Thoracic aorta (tissue), 2 donors: ENCODE results near the gene TTC39C. TPM values are rescaled to one million over a fixed set of nuclear protein-coding genes. Genes with fewer than 3 reads are reported as not detected.

Experiments used
- ATAC-seq: fragments of 150-250 bp; one replicate; pipeline ENCODE4 v1.8.0; 2017; ENCODE audit warnings: low read depth; ENCODE audit not compliant: insufficient number of reproducible peaks, low FRiP score
- DNase-seq: peaks from one replicate; pipeline ENCODE4 v3.0.0-alpha.2; 2020; ENCODE audit warnings: low spot score
- H3K27ac ChIP-seq, 2 donors: fragments of 200-600 bp; sonication (generic); 1 replicate in 1 of 2; 2 replicates in 1 of 2; pipeline ENCODE4 v1.5.1; 2016; ENCODE audit warnings: mild to moderate bottlenecking in 2 of 2, moderate library complexity in 2 of 2
- H3K27me3 ChIP-seq: fragments of 200-600 bp; sonication (generic); replicated peaks from 2 replicates; pipeline ENCODE4 v1.6.0; 2016; ENCODE audit warnings: mild to moderate bottlenecking; ENCODE audit not compliant: insufficient read depth
- H3K36me3 ChIP-seq: fragments of 200-600 bp; sonication (generic); one replicate; pipeline ENCODE4 v1.5.1; 2016
- H3K4me1 ChIP-seq, 2 donors: fragments of 200-600 bp; sonication (generic); 1 replicate in 1 of 2; 2 replicates in 1 of 2; pipeline versions ENCODE4 v1.5.1 to v1.6.0; 2016; ENCODE audit warnings: low read depth in 2 of 2, mild to moderate bottlenecking in 1 of 2; ENCODE audit not compliant: control insufficient read depth in 1 of 2
- H3K4me3 ChIP-seq: fragments of 200-600 bp; sonication (generic); 2 replicates; pipeline ENCODE4 v1.5.1; 2016; ENCODE audit warnings: mild to moderate bottlenecking
- H3K9me3 ChIP-seq: fragments of 200-600 bp; sonication (generic); 2 replicates; pipeline ENCODE4 v1.5.1; 2016
- total RNA-seq, 2 donors: library from RNA; depleted of rRNA; stranded (reverse); fragments of >200 nt; gene quantifications; one replicate each; pipeline versions ENCODE4 v1.1.0 to v1.2.3, GENCODE V29; 2016
- TF ChIP-seq, protein P1 (sequence below): fragments of 200-600 bp; sonication (generic); IDR thresholded peaks from one replicate; pipeline ENCODE4 v1.5.1; 2019; ENCODE audit warnings: antibody characterized with exemption

Gene TTC39C
- total RNA-seq, 2 donors from 2014 or later, result 13.5 to 23.4 TPM

DNA sequence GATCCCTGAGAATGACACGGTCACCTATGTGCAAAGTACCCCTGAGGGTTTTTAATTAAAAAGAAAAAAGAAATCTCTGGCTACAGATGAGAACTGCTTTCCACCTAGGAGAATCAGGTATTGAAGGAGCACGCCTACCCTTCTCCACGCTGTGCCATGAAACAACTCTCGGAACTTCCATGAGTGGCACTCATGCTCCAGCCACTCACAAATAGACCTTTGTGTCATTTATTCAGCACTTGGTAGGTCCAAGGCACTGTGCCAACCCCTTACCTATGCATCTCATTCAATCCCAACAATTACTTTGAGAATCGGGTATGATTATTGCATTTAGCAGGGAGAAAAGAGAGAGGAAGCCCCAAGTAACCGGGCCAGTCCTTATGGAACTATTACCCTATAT lies 44.9 kb upstream of the TTC39C start:
- ATAC-seq (no peak), DNase-seq (no peak)
- TF ChIP-seq, protein P1, sequence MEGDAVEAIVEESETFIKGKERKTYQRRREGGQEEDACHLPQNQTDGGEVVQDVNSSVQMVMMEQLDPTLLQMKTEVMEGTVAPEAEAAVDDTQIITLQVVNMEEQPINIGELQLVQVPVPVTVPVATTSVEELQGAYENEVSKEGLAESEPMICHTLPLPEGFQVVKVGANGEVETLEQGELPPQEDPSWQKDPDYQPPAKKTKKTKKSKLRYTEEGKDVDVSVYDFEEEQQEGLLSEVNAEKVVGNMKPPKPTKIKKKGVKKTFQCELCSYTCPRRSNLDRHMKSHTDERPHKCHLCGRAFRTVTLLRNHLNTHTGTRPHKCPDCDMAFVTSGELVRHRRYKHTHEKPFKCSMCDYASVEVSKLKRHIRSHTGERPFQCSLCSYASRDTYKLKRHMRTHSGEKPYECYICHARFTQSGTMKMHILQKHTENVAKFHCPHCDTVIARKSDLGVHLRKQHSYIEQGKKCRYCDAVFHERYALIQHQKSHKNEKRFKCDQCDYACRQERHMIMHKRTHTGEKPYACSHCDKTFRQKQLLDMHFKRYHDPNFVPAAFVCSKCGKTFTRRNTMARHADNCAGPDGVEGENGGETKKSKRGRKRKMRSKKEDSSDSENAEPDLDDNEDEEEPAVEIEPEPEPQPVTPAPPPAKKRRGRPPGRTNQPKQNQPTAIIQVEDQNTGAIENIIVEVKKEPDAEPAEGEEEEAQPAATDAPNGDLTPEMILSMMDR, result no peak
- Histone ChIP-seq H3K27ac (no peak overlapping the region), H3K4me1 (peaks cover 0 to 11% of the 10 kb centered on the region in 2 donors), H3K9me3 (no peaks in the 10 kb centered on the region), H3K4me3 (no peak overlapping the region), H3K27me3 (no peaks in the 10 kb centered on the region), H3K36me3 (no peaks in the 10 kb centered on the region)

DNA sequence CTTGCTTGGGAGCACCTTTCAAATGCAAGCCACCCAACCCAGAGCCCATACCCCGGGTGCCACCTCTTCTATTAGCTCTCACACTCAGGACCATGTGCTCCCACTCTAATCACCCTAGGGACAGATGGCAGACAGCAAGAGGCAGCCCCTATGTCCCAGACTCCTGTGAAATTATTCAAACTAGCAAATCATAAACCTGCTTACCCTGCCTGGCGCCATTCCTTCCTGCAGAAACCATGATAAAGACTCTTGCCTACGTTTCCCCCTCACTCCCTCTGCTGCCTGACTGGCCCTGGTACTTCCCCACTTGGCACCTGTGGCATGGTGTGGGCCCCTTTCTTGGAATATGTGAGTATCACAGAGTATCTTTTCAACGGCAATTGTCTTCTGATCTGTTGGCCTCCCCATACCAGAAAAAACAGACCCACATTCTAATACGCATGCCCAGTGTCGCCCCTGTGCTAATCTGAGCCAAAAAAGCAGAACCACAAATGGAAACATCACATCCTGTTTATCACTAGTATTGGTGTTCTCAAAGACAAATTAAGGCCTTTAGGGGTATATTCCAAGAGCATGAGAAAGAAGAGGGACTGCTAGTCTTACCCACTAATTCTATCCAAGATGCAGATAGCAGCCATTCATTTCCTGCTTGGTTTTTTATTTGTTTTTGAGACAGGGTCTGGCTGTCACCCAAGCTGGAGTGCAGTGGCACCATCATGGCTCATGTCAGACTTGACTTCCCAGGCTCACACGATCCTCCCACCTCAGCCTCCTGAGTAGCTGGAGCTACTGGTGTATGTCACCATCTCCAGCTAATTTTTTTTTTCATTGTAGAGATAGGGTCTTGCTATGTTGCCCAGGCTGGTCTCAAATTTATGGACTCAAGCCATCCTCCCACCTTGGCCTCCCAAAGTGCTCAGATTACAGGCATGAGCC lies 44.1 kb upstream of the TTC39C start:
- no peak overlapping the region for H3K4me3 ChIP-seq
- ATAC-seq (no peak), DNase-seq (no peak)
- H3K36me3 ChIP-seq, result no peaks in the 10 kb centered on the region
- TF ChIP-seq, protein P1, result no peak
- H3K27me3 ChIP-seq, result no peaks in the 10 kb centered on the region
- no peak overlapping the region for H3K27ac ChIP-seq
- H3K4me1 ChIP-seq, result peaks cover 0 to 5% of the 10 kb centered on the region in 2 donors
- no peaks in the 10 kb centered on the region for H3K9me3 ChIP-seq

DNA sequence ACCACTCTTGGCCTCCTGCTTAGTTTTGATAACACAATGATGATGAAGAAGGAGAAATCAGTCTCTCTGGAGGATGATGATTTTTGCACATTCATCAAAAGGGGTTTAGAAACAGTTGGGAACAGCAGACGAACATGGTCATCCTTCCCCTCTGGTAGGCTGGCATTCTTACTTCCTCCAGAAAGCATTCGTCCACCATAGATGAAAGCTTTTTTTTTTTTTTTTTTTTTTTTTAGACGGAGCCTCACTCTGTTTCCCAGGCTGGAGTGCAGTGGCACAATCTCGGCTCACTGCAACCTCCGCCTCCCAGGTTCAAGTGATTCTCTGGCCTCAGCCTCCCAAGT lies 43.5 kb upstream of the TTC39C start:
- DNase-seq (no peak), ATAC-seq (no peak)
- TF ChIP-seq, protein P1, result no peak
- Histone ChIP-seq H3K4me1 (no peaks in the 10 kb centered on the region), H3K9me3 (no peaks in the 10 kb centered on the region), H3K36me3 (no peaks in the 10 kb centered on the region), H3K27me3 (no peaks in the 10 kb centered on the region), H3K27ac (no peak overlapping the region), H3K4me3 (no peak overlapping the region)

DNA sequence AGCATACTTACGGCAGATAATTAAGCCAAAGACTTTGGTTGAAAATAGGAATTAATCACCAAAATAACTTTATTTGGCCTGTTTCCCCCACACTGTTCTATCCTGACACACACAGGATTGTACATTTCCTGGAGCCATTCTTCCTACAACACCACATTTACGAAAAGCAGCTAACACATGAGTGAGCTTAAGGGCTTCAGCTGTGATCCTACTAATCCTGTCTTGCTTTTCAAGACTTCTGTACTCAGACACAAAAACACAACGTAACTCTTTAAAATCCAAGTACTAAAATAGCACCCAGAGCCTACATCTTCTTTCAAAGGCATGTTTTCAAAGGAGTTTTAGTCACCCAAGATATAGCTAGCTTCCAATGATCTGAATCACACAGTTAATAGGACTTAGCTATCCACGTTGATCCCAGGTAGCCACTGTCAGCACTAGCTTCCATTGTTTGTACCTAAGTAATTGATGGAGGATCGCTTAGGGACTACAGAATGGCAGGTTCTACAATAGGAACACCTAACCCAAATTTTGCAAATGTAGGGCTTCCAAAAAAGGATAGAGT lies 42.8 kb upstream of the TTC39C start:
- Histone ChIP-seq H3K4me1 (no peaks in the 10 kb centered on the region), H3K27ac (no peak overlapping the region), H3K4me3 (no peak overlapping the region), H3K36me3 (no peaks in the 10 kb centered on the region), H3K27me3 (no peaks in the 10 kb centered on the region), H3K9me3 (no peaks in the 10 kb centered on the region)
- TF ChIP-seq, protein P1, result no peak
- ATAC-seq, result no peak
- DNase-seq, result no peak

DNA sequence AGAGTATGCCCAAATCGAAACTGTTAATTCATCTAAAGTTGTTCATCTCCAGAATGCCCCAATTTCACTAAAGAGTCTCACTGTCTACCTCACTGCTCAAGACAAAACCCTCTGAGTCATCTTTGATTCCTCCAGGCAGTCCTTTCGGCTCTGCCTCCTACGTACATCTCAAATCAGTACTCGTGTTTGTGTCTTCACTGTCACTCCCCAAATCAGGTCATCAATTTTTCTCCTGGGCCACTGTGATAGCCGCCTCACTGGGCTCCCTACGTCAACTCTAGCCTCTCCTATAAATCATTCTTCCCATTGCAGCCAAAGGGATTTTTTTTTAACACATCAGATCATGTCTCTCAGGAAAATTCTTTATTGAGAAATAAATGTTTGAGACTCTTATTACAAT lies 42.1 kb upstream of the TTC39C start:
- no peaks in the 10 kb centered on the region for H3K27me3 ChIP-seq
- no peak for DNase-seq
- TF ChIP-seq, protein P1, result no peak
- H3K4me3 ChIP-seq, result no peak overlapping the region
- H3K36me3 ChIP-seq, result no peaks in the 10 kb centered on the region
- ATAC-seq, result no peak
- no peak overlapping the region for H3K27ac ChIP-seq
- no peaks in the 10 kb centered on the region for H3K4me1 ChIP-seq
- H3K9me3 ChIP-seq, result no peaks in the 10 kb centered on the region
